Endothelial cell of umbilical vein (primary cell): ENCODE measurements around the gene GSTCD.

Source experiments
- POLR2A ChIP-seq: IDR thresholded peaks from 2 replicates; pipeline ENCODE4 v1.6.1; 2012; ENCODE audit warnings: low read depth, mild to moderate bottlenecking, control low read depth, low read length
- TF ChIP-seq, protein P1 (sequence below), 2 donors: IDR thresholded peaks; 1 replicate in 1 of 2; 2 replicates in 1 of 2; pipeline ENCODE4 v1.5.1; 2011; ENCODE audit warnings: low read length in 2 of 2, mild to moderate bottlenecking in 2 of 2, moderate library complexity in 2 of 2, control low read depth in 1 of 2, inconsistent platforms in 1 of 2, low read depth in 1 of 2; ENCODE audit not compliant: insufficient read depth in 1 of 2; ENCODE audit errors: extremely low read depth in 1 of 2

- TF ChIP-seq, protein P1, sequence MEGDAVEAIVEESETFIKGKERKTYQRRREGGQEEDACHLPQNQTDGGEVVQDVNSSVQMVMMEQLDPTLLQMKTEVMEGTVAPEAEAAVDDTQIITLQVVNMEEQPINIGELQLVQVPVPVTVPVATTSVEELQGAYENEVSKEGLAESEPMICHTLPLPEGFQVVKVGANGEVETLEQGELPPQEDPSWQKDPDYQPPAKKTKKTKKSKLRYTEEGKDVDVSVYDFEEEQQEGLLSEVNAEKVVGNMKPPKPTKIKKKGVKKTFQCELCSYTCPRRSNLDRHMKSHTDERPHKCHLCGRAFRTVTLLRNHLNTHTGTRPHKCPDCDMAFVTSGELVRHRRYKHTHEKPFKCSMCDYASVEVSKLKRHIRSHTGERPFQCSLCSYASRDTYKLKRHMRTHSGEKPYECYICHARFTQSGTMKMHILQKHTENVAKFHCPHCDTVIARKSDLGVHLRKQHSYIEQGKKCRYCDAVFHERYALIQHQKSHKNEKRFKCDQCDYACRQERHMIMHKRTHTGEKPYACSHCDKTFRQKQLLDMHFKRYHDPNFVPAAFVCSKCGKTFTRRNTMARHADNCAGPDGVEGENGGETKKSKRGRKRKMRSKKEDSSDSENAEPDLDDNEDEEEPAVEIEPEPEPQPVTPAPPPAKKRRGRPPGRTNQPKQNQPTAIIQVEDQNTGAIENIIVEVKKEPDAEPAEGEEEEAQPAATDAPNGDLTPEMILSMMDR (IDR thresholded peaks at IDR 0.05; ENCODE audit: extremely low read depth in 1 of 2, insufficient read depth in 1 of 2, low read depth in 1 of 2, low read length in 2 of 2) = no peak
- no peak for TF ChIP-seq POLR2A
Observed at GRCh38 chr4:105828074-105828473, 119.5 kb downstream of the GSTCD start.
